Measurements from ENCODE around the gene MSI2. TPM values are rescaled to one million over a fixed set of nuclear protein-coding genes. Genes with fewer than 3 reads are reported as not detected.

MSI2 gene
- total and polyA plus RNA-seq, 2 donors (not counting 3 experiments of a cell fraction or from before 2014, with no cell fraction given): 20.9 to 59.3 TPM

GRCh38 chr17:57715981-57716380 is 459.7 kb downstream of the MSI2 start:
- no peak for FAIRE-seq
- H4K20me1 ChIP-seq (replicated peaks; ENCODE audit: control insufficient read depth, extremely low read depth, insufficient read depth, low read length): no peaks in the 10 kb centered on the region

GRCh38 chr17:57718878-57719277 is 462.6 kb downstream of the MSI2 start:
- H3K4me3 ChIP-seq (replicated peaks in 1 of 3; ENCODE audit: insufficient read depth in 1 of 3, low read depth in 1 of 3, low read length in 3 of 3): no peak overlapping the region
- intact Hi-C loops (cut with micrococcal nuclease) (no loop called here), dilution Hi-C loops (cut with MboI; ENCODE audit: extremely low pct_ligation_motif_present, low sequenced_read_pairs) (no loop called here)
- POLR2A ChIA-PET: no interaction called here
- no peaks in the 10 kb centered on the region for H3K9me1 ChIP-seq (replicated peaks; ENCODE audit: control insufficient read depth, extremely low read depth, insufficient read depth, low read length)
- H4K20me1 ChIP-seq (replicated peaks; ENCODE audit: control insufficient read depth, extremely low read depth, insufficient read depth, low read length): no peaks in the 10 kb centered on the region
- no peaks in the 10 kb centered on the region for H3K79me2 ChIP-seq (ENCODE audit: control insufficient read depth, insufficient read depth, low read length)
- no peak for DNase-seq (ENCODE audit: low read depth, low spot score)
- no peaks in the 10 kb centered on the region for H3K9me3 ChIP-seq (replicated peaks; ENCODE audit: control insufficient read depth, insufficient read depth, low read length)
- no peaks in the 10 kb centered on the region for H3K36me3 ChIP-seq (ENCODE audit: control insufficient read depth in 2 of 2, extremely low read depth in 1 of 2, insufficient read depth in 2 of 2, low read length in 2 of 2)
- H3K4me2 ChIP-seq (ENCODE audit: insufficient read depth, low read length): no peak overlapping the region
- FAIRE-seq: no peak
- peaks cover 15 to 22% of the 10 kb centered on the region in 2 experiments for H3K27me3 ChIP-seq (ENCODE audit: control insufficient read depth in 2 of 2, insufficient read depth in 2 of 2, low read length in 2 of 2)
- CTCF ChIA-PET: interaction anchor here (1.0 kb wide), 1 partner anchor 65 kb away, joined by 4 read pairs; no protein-coding TSS in a partner anchor
- no TSS peak for BruUV-seq (replicated peaks)
- no peak overlapping the region for H3K27ac ChIP-seq (ENCODE audit: insufficient read depth, low read depth, low read length)
- no peaks in the 10 kb centered on the region for H3K4me1 ChIP-seq (ENCODE audit: control insufficient read depth, extremely low read depth, insufficient read depth, low read length)
- no peak overlapping the region for H2AFZ ChIP-seq (ENCODE audit: low read depth, low read length)
- H3K9ac ChIP-seq (replicated peaks; ENCODE audit: extremely low read depth, insufficient read depth, low read length): no peak overlapping the region
- TF ChIP-seq MAX (IDR thresholded peaks at IDR 0.05; ENCODE audit: insufficient read depth, insufficient read length): no peak
- TF ChIP-seq MYC (IDR thresholded peaks at IDR 0.05; ENCODE audit: low read depth, low read length): no peak
- TF ChIP-seq JUN (IDR thresholded peaks at IDR 0.05; ENCODE audit: borderline replicate concordance, insufficient read depth, insufficient read length, low read depth): no peak
- TF ChIP-seq EZH2 (IDR thresholded peaks at IDR 0.05; ENCODE audit: borderline replicate concordance, low read depth, low read length, severe bottlenecking): no peak

More at GRCh38 chr17:57715981-57716380, 459.7 kb downstream of the MSI2 start:
- no peaks in the 10 kb centered on the region for H3K4me1 ChIP-seq (ENCODE audit: control insufficient read depth, extremely low read depth, insufficient read depth, low read length)
- no peak for TF ChIP-seq FOS (IDR thresholded peaks at IDR 0.05; ENCODE audit: borderline replicate concordance, insufficient read depth, low read length)
- no peak for TF ChIP-seq MYC (IDR thresholded peaks at IDR 0.05; ENCODE audit: low read depth, low read length)
- no peak for DNase-seq (ENCODE audit: low read depth, low spot score)
- H3K27me3 ChIP-seq (ENCODE audit: control insufficient read depth in 2 of 2, insufficient read depth in 2 of 2, low read length in 2 of 2): peaks cover 11 to 25% of the 10 kb centered on the region in 2 experiments
- H2AFZ ChIP-seq (ENCODE audit: low read depth, low read length): no peak overlapping the region
- BruUV-seq (replicated peaks): no TSS peak
- H3K9me3 ChIP-seq (replicated peaks; ENCODE audit: control insufficient read depth, insufficient read depth, low read length): no peaks in the 10 kb centered on the region
- no peak overlapping the region for H3K9ac ChIP-seq (replicated peaks; ENCODE audit: extremely low read depth, insufficient read depth, low read length)
- H3K4me2 ChIP-seq (ENCODE audit: insufficient read depth, low read length): no peak overlapping the region
- POLR2A ChIA-PET: no interaction called here
- no peak overlapping the region for H3K27ac ChIP-seq (ENCODE audit: insufficient read depth, low read depth, low read length)
- no peaks in the 10 kb centered on the region for H3K36me3 ChIP-seq (ENCODE audit: control insufficient read depth in 2 of 2, extremely low read depth in 1 of 2, insufficient read depth in 2 of 2, low read length in 2 of 2)
- intact Hi-C loops (cut with micrococcal nuclease): no loop called here
- no peaks in the 10 kb centered on the region for H3K79me2 ChIP-seq (ENCODE audit: control insufficient read depth, insufficient read depth, low read length)
- dilution Hi-C loops (cut with MboI; ENCODE audit: extremely low pct_ligation_motif_present, low sequenced_read_pairs): no loop called here
- H3K4me3 ChIP-seq (replicated peaks in 1 of 3; ENCODE audit: insufficient read depth in 1 of 3, low read depth in 1 of 3, low read length in 3 of 3): no peak overlapping the region
- no peaks in the 10 kb centered on the region for H3K9me1 ChIP-seq (replicated peaks; ENCODE audit: control insufficient read depth, extremely low read depth, insufficient read depth, low read length)
- CTCF ChIA-PET: interaction anchor here (1.1 to 1.3 kb wide), 3 partner anchors 8 to 473 kb away, joined by 3 to 5 read pairs (median 4); no protein-coding TSS in a partner anchor

Measured in endothelial cell of umbilical vein (primary cell).